HEK293 (cell line): ENCODE data around the gene ITGA5.

Experiments
- BCL11A ChIP-seq: fragments of 450-650 bp; formaldehyde crosslinking; IDR thresholded peaks from 2 replicates; pipeline ENCODE4 v1.5.1; 2016; ENCODE audit warnings: low read depth, missing biosample characterization, missing genetic modification characterization
- BCL6B ChIP-seq: fragments of 450-650 bp; formaldehyde crosslinking; IDR thresholded peaks from 2 replicates; pipeline ENCODE4 v1.5.1; 2017; ENCODE audit warnings: missing biosample characterization, missing genetic modification characterization
- OVOL3 ChIP-seq: fragments of 450-650 bp; formaldehyde crosslinking; IDR thresholded peaks from 2 replicates; pipeline ENCODE4 v1.5.1; 2016; ENCODE audit warnings: missing biosample characterization, missing genetic modification characterization
- PATZ1 ChIP-seq: fragments of 450-650 bp; formaldehyde crosslinking; IDR thresholded peaks from 2 replicates; pipeline ENCODE4 v1.5.1; 2016; ENCODE audit warnings: missing biosample characterization, missing genetic modification characterization
- PRDM1 ChIP-seq: fragments of 450-650 bp; formaldehyde crosslinking; IDR thresholded peaks from 2 replicates; pipeline ENCODE4; 2016; ENCODE audit warnings: missing biosample characterization, missing genetic modification characterization
- PRDM10 ChIP-seq: fragments of 450-650 bp; formaldehyde crosslinking; IDR thresholded peaks from 2 replicates; pipeline ENCODE4 v1.5.1; 2016; ENCODE audit warnings: missing biosample characterization, missing genetic modification characterization
- PRDM6 ChIP-seq: fragments of 450-650 bp; formaldehyde crosslinking; IDR thresholded peaks from 2 replicates; pipeline ENCODE4 v1.5.1; 2017; ENCODE audit warnings: missing biosample characterization, missing genetic modification characterization
- SP2 ChIP-seq: fragments of 450-650 bp; formaldehyde crosslinking; IDR thresholded peaks from 2 replicates; pipeline ENCODE4 v1.5.1; 2016; ENCODE audit warnings: missing biosample characterization, missing genetic modification characterization
- TSHZ1 ChIP-seq: fragments of 450-650 bp; formaldehyde crosslinking; IDR thresholded peaks from 2 replicates; pipeline ENCODE4 v1.5.1; 2016; ENCODE audit warnings: missing biosample characterization, missing genetic modification characterization, borderline replicate concordance
- ZBTB21 ChIP-seq: fragments of 450-650 bp; formaldehyde crosslinking; IDR thresholded peaks from 2 replicates; pipeline ENCODE4 v1.5.1; 2017; ENCODE audit warnings: missing biosample characterization, missing genetic modification characterization
- ZBTB49 ChIP-seq: fragments of 450-650 bp; formaldehyde crosslinking; IDR thresholded peaks from 2 replicates; pipeline ENCODE4 v1.5.1; 2016; ENCODE audit warnings: missing biosample characterization, missing genetic modification characterization, low read depth
- ZFP69B ChIP-seq: fragments of 450-650 bp; formaldehyde crosslinking; IDR thresholded peaks from 2 replicates; pipeline ENCODE4 v1.5.1; 2016; ENCODE audit warnings: missing biosample characterization, missing genetic modification characterization
- ZNF155 ChIP-seq: fragments of 450-650 bp; formaldehyde crosslinking; IDR thresholded peaks from 2 replicates; pipeline ENCODE4 v1.5.1; 2016; ENCODE audit warnings: missing biosample characterization, missing genetic modification characterization
- ZNF266 ChIP-seq: fragments of 450-650 bp; formaldehyde crosslinking; IDR thresholded peaks from 2 replicates; pipeline ENCODE4 v1.5.1; 2016; ENCODE audit warnings: missing biosample characterization, missing genetic modification characterization, low read depth
- ZNF311 ChIP-seq: fragments of 450-650 bp; formaldehyde crosslinking; IDR thresholded peaks from 2 replicates; pipeline ENCODE4 v1.5.1; 2017; ENCODE audit warnings: missing biosample characterization, missing genetic modification characterization, borderline replicate concordance
- ZNF362 ChIP-seq: fragments of 450-650 bp; formaldehyde crosslinking; IDR thresholded peaks from 2 replicates; pipeline ENCODE4 v1.5.1; 2016; ENCODE audit warnings: missing biosample characterization, missing genetic modification characterization
- ZNF391 ChIP-seq: fragments of 450-650 bp; formaldehyde crosslinking; IDR thresholded peaks from 2 replicates; pipeline ENCODE4 v1.5.1; 2016; ENCODE audit warnings: low read depth, missing biosample characterization, missing genetic modification characterization, borderline replicate concordance
- ZNF394 ChIP-seq: fragments of 450-650 bp; formaldehyde crosslinking; IDR thresholded peaks from 2 replicates; pipeline ENCODE4 v1.5.1; 2016; ENCODE audit warnings: missing biosample characterization, missing genetic modification characterization, mild to moderate bottlenecking, moderate library complexity, borderline replicate concordance
- ZNF416 ChIP-seq: fragments of 450-650 bp; formaldehyde crosslinking; IDR thresholded peaks from 2 replicates; pipeline ENCODE4 v1.5.1; 2016; ENCODE audit warnings: missing biosample characterization, missing genetic modification characterization
- ZNF548 ChIP-seq: fragments of 450-650 bp; formaldehyde crosslinking; IDR thresholded peaks from 2 replicates; pipeline ENCODE4 v1.5.1; 2016; ENCODE audit warnings: missing biosample characterization, missing genetic modification characterization
- ZNF580 ChIP-seq: fragments of 450-650 bp; formaldehyde crosslinking; IDR thresholded peaks from 2 replicates; pipeline ENCODE4 v1.5.1; 2016; ENCODE audit warnings: missing biosample characterization, missing genetic modification characterization
- ZNF76 ChIP-seq: fragments of 450-650 bp; formaldehyde crosslinking; IDR thresholded peaks from 2 replicates; pipeline ENCODE4; 2016; ENCODE audit warnings: low read depth, missing biosample characterization, missing genetic modification characterization, borderline replicate concordance
- ZNF777 ChIP-seq: fragments of 450-650 bp; formaldehyde crosslinking; IDR thresholded peaks from 2 replicates; pipeline ENCODE4 v1.5.1; 2017; ENCODE audit warnings: missing biosample characterization, missing genetic modification characterization, borderline replicate concordance

Gene ITGA5

GRCh38 chr12:54390176-54390667 is 28.8 kb downstream of the ITGA5 start (continued):
- TF ChIP-seq PATZ1 (tag by site-specific recombination) (peak; percentile 58), ZNF548 (tag by site-specific recombination) (no peak), ZNF266 (tag by site-specific recombination) (no peak), ZNF362 (tag by site-specific recombination) (no peak), BCL11A (no peak), ZNF76 (tag by site-specific recombination) (no peak), ZBTB49 (tag by site-specific recombination) (no peak), PRDM1 (tag by site-specific recombination) (no peak), ZNF155 (tag by site-specific recombination) (no peak), TSHZ1 (tag by site-specific recombination) (no peak), PRDM6 (tag by site-specific recombination) (no peak), ZNF580 (tag by site-specific recombination) (no peak), ZNF416 (tag by site-specific recombination) (no peak), ZNF311 (no peak), ZNF394 (tag by site-specific recombination) (no peak; the same call in 1 of the 2 replicates), ZNF391 (tag by site-specific recombination) (no peak), SP2 (tag by site-specific recombination) (peak; percentile 44), PRDM10 (no peak), ZBTB21 (no peak), BCL6B (no peak), OVOL3 (tag by site-specific recombination) (no peak), ZFP69B (tag by site-specific recombination) (no peak), ZNF777 (no peak)
